Choroid plexus epithelial cell (primary cell): ENCODE data around the gene HHIPL1.

Experiments used
- DNase-seq: peaks from one replicate; pipeline ENCODE4 v3.0.0-alpha.2; 2010; ENCODE audit warnings: low read depth
- H3K4me3 ChIP-seq: 2 replicates; pipeline ENCODE4 v1.5.1; 2011; ENCODE audit warnings: low read depth, mild to moderate bottlenecking, control low read depth, low read length, moderate library complexity
- TF ChIP-seq, protein P1 (sequence below): conservative IDR thresholded peaks from 2 replicates; pipeline ENCODE4 v1.5.1; 2011; ENCODE audit warnings: low read depth, mild to moderate bottlenecking, control low read depth, inconsistent platforms, low read length, moderate library complexity

HHIPL1 gene

DNA sequence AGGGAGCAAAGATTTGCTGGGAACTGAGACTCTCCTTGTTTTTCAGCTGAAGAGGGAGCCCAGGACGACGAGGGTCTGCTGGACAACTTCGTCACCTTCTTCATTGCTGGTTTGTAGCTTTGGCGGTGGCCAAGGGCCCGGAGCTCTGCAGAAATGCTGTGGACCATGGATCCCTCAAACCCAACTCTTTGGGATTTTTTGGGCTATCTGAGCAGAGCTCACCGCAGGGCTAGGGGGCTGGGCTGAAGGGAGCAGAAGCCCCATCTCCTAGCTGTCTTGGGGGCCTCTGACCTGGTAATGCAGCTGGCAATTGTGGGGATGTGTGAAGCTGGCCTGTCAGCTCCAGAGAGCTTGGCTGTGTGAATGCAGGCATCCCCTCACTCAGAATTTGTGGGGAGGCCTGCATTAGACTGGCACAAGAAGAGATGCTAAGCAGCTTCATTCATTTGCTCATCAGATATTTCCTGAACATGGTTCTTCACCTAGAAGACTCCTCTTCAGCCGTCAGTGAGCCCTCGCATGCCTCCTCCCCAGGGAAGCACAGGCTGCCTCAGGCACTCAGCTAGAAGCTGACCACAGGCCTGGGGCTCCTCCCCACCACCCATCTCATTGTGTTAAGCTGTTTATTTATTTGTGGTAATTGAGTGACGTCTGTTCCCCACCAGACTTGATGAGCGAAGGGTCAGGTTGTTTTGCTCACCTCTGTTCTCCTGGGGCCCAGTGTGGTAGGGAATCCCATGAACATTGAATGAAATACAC is 71.3 kb downstream of the HHIPL1 start:
- TF ChIP-seq, protein P1, sequence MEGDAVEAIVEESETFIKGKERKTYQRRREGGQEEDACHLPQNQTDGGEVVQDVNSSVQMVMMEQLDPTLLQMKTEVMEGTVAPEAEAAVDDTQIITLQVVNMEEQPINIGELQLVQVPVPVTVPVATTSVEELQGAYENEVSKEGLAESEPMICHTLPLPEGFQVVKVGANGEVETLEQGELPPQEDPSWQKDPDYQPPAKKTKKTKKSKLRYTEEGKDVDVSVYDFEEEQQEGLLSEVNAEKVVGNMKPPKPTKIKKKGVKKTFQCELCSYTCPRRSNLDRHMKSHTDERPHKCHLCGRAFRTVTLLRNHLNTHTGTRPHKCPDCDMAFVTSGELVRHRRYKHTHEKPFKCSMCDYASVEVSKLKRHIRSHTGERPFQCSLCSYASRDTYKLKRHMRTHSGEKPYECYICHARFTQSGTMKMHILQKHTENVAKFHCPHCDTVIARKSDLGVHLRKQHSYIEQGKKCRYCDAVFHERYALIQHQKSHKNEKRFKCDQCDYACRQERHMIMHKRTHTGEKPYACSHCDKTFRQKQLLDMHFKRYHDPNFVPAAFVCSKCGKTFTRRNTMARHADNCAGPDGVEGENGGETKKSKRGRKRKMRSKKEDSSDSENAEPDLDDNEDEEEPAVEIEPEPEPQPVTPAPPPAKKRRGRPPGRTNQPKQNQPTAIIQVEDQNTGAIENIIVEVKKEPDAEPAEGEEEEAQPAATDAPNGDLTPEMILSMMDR, result no peak
- no peak for DNase-seq
- H3K4me3 ChIP-seq, result no peak overlapping the region

DNA sequence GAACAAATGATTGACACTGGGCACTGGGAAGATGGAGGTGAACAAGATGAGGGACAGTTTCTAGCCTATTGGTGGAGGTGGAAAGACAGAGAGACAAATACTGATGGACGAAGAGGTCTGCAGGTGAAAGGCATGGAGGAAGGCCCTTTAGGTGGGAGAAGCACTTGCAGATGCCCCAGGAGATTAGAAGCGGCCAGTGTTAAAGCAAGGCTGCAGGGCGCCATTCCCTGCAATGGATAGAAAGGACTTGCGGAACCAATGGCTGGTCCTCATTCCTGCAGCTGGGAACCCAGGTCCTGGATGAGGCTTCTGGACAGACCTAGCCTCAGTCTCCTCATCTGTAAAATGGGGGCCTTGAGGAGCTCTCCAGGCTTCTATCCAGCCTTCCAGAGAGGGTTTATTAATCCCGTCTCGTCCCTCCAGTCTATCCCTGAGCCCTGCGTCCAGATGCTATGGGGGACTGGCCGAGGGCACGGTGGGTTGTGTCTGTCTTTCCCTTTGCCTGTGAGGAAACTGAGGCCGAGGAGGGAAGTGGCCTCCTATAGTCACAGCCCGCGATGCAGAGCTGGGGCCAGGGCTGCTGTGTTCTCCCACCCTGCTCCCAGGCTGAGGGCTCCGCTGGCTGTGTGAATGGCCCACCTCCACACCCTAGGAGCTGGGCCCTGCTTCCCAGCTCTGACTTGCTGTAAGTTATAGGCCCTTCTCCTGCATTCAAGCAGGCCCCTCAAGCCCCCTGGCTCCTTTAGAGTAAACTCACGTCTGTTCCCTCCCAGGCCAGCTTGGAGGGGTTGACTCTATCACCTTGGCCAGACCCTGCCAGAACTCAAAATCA is 72.1 kb downstream of the HHIPL1 start:
- TF ChIP-seq, protein P1, result no peak
- no peak overlapping the region for H3K4me3 ChIP-seq
- no peak for DNase-seq

DNA sequence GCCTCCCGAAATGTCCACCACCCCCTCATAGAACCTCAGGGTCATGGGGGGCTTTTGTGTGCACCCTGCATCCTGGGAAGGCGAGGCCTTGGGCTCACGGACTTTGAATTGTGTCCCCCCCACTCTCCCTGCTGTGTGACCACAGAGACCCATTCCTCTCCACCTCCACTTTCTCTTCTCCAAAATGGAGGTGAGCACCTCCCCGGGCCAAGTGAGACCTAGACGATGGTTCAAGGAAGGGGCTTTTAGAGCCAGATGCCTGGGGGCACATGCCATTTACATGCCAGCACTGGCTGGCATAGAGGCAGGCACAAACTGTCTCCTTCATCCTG is 72.7 kb downstream of the HHIPL1 start:
- TF ChIP-seq, protein P1, result no peak
- DNase-seq, result no peak

DNA sequence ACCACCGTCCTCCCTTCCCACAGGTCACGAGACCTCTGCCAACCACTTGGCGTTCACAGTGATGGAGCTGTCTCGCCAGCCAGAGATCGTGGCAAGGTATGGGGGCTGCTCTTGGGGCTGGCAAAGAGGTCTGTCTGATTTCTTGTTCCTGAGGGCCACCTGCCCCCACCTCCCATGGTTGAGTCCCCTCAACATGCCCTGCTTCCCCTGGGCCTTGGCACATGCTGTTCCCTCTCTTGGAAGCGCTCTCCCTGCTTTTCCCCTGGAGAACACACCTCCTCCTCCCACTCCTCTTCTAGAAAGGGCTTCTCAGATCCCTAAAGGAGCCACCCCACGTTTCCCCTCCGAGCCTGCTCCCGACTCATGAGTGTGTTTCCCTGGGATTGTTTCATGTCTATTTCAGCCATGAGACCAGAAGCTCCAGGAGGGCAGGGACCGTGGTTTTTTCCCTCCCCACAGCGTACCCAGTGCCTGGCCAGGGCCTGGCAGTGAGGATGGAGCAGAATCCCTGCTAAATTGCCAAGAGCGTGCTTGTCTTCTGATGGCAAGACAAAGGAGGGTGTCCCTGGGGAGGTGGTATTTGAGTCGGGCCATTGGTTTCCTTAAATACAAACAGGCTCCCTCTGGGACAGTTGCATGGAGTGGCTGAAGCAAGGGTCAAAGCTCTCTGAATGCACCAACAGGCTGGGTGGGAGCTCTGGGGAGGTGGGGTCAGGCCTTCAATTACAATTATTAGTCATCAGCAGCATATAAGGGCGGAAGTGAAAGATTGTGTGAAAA is 73.3 kb downstream of the HHIPL1 start:
- DNase-seq, result no peak
- TF ChIP-seq, protein P1, result no peak
- H3K4me3 ChIP-seq, result no peak overlapping the region

More for the DNA sequence above, 72.7 kb downstream of the HHIPL1 start:
- H3K4me3 ChIP-seq, result no peak overlapping the region

GRCh38 chr14:99718811-99719192 is 73.9 kb downstream of the HHIPL1 start:
- TF ChIP-seq, protein P1, result no peak
- DNase-seq, result no peak

GRCh38 chr14:99720941-99721791 is 76.2 kb downstream of the HHIPL1 start:
- TF ChIP-seq, protein P1, result no peak
- no peak for DNase-seq
- no peak overlapping the region for H3K4me3 ChIP-seq

More at GRCh38 chr14:99718811-99719192, 73.9 kb downstream of the HHIPL1 start:
- no peak overlapping the region for H3K4me3 ChIP-seq
